ENCODE data around the gene APBA1.

APBA1 gene

GRCh38 chr9:69619233-69619632 lies 52.9 kb downstream of the APBA1 start:
- H3K9me3 ChIP-seq (ENCODE audit: control insufficient read depth, insufficient read depth, low read length), result no peaks in the 10 kb centered on the region
- no peaks in the 10 kb centered on the region for H3K4me1 ChIP-seq (ENCODE audit: control insufficient read depth, low read length)
- H3K27me3 ChIP-seq (ENCODE audit: control insufficient read depth, low read length), result no peaks in the 10 kb centered on the region
- no peaks in the 10 kb centered on the region for H3K79me2 ChIP-seq (ENCODE audit: control insufficient read depth, low read length)
- H3F3A ChIP-seq (ENCODE audit: control insufficient read depth, insufficient read depth), result no peaks in the 10 kb centered on the region
- no peak for TF ChIP-seq EZH2phosphoT487 (IDR thresholded peaks at IDR 0.05; ENCODE audit: borderline replicate concordance, low read length)
- TF ChIP-seq CTCF (IDR thresholded peaks at IDR 0.05; ENCODE audit: low read depth, low read length, poor library complexity, severe bottlenecking), result no peak
- H3K4me2 ChIP-seq (ENCODE audit: low read length), result no peak overlapping the region
- H4K20me1 ChIP-seq (ENCODE audit: control insufficient read depth, insufficient read depth, low read depth, low read length), result no peaks in the 10 kb centered on the region
- H3K27ac ChIP-seq (ENCODE audit: low read depth, low read length), result no peak overlapping the region
- H3K9me2 ChIP-seq (replicated peaks; ENCODE audit: control insufficient read depth, low read length), result no peaks in the 10 kb centered on the region
- no peaks in the 10 kb centered on the region for H3K36me3 ChIP-seq (ENCODE audit: control insufficient read depth, low read length)
- H3K4me3 ChIP-seq (ENCODE audit: low read length), result no peak overlapping the region

- Histone ChIP-seq H3K4me2 (ENCODE audit: low read length) (no peak overlapping the region), H3K9me3 (ENCODE audit: control insufficient read depth, insufficient read depth, low read length) (no peaks in the 10 kb centered on the region), H3K4me1 (ENCODE audit: control insufficient read depth, low read length) (no peaks in the 10 kb centered on the region), H4K20me1 (ENCODE audit: control insufficient read depth, insufficient read depth, low read depth, low read length) (no peaks in the 10 kb centered on the region), H3K9me2 (replicated peaks; ENCODE audit: control insufficient read depth, low read length) (no peaks in the 10 kb centered on the region), H3K27me3 (ENCODE audit: control insufficient read depth, low read length) (no peaks in the 10 kb centered on the region), H3K4me3 (ENCODE audit: low read length) (no peak overlapping the region), H3K27ac (ENCODE audit: low read depth, low read length) (no peak overlapping the region), H3K79me2 (ENCODE audit: control insufficient read depth, low read length) (no peaks in the 10 kb centered on the region), H3K36me3 (ENCODE audit: control insufficient read depth, low read length) (no peaks in the 10 kb centered on the region), H3F3A (ENCODE audit: control insufficient read depth, insufficient read depth) (no peaks in the 10 kb centered on the region)
- TF ChIP-seq EZH2phosphoT487 (IDR thresholded peaks at IDR 0.05; ENCODE audit: borderline replicate concordance, low read length) (no peak), CTCF (IDR thresholded peaks at IDR 0.05; ENCODE audit: low read depth, low read length, poor library complexity, severe bottlenecking) (no peak)
These were observed 55.2 kb downstream of the APBA1 start for GRCh38 chr9:69617006-69617405.

GRCh38 chr9:69615880-69616279 lies 56.3 kb downstream of the APBA1 start:
- Histone ChIP-seq H3K79me2 (ENCODE audit: control insufficient read depth, low read length) (no peaks in the 10 kb centered on the region), H3K27ac (ENCODE audit: low read depth, low read length) (no peak overlapping the region), H4K20me1 (ENCODE audit: control insufficient read depth, insufficient read depth, low read depth, low read length) (no peaks in the 10 kb centered on the region), H3K4me2 (ENCODE audit: low read length) (no peak overlapping the region), H3K27me3 (ENCODE audit: control insufficient read depth, low read length) (no peaks in the 10 kb centered on the region), H3K36me3 (ENCODE audit: control insufficient read depth, low read length) (no peaks in the 10 kb centered on the region), H3K9me2 (replicated peaks; ENCODE audit: control insufficient read depth, low read length) (no peaks in the 10 kb centered on the region), H3K4me1 (ENCODE audit: control insufficient read depth, low read length) (no peaks in the 10 kb centered on the region), H3K4me3 (ENCODE audit: low read length) (no peak overlapping the region), H3F3A (ENCODE audit: control insufficient read depth, insufficient read depth) (no peaks in the 10 kb centered on the region), H3K9me3 (ENCODE audit: control insufficient read depth, insufficient read depth, low read length) (no peaks in the 10 kb centered on the region)
- no peak for TF ChIP-seq EZH2phosphoT487 (IDR thresholded peaks at IDR 0.05; ENCODE audit: borderline replicate concordance, low read length)
- no peak for TF ChIP-seq CTCF (IDR thresholded peaks at IDR 0.05; ENCODE audit: low read depth, low read length, poor library complexity, severe bottlenecking)

- no peak overlapping the region for H3K4me2 ChIP-seq (ENCODE audit: low read length)
- no peaks in the 10 kb centered on the region for H3K9me3 ChIP-seq (ENCODE audit: control insufficient read depth, insufficient read depth, low read length)
- H3K9me2 ChIP-seq (replicated peaks; ENCODE audit: control insufficient read depth, low read length), result no peaks in the 10 kb centered on the region
- no peak overlapping the region for H3K27ac ChIP-seq (ENCODE audit: low read depth, low read length)
- H3K27me3 ChIP-seq (ENCODE audit: control insufficient read depth, low read length), result no peaks in the 10 kb centered on the region
- no peaks in the 10 kb centered on the region for H3K4me1 ChIP-seq (ENCODE audit: control insufficient read depth, low read length)
- H3K79me2 ChIP-seq (ENCODE audit: control insufficient read depth, low read length), result no peaks in the 10 kb centered on the region
- no peaks in the 10 kb centered on the region for H3K36me3 ChIP-seq (ENCODE audit: control insufficient read depth, low read length)
- H3K4me3 ChIP-seq (ENCODE audit: low read length), result no peak overlapping the region
- TF ChIP-seq CTCF (IDR thresholded peaks at IDR 0.05; ENCODE audit: low read depth, low read length, poor library complexity, severe bottlenecking) (no peak), EZH2phosphoT487 (IDR thresholded peaks at IDR 0.05; ENCODE audit: borderline replicate concordance, low read length) (no peak)
- no peaks in the 10 kb centered on the region for H3F3A ChIP-seq (ENCODE audit: control insufficient read depth, insufficient read depth)
- no peaks in the 10 kb centered on the region for H4K20me1 ChIP-seq (ENCODE audit: control insufficient read depth, insufficient read depth, low read depth, low read length)
These were observed 61.0 kb downstream of the APBA1 start for GRCh38 chr9:69611221-69611620.
